Fibroblast of lung (primary cell): ENCODE measurements around the gene RNF41. TPM values are rescaled to one million over a fixed set of nuclear protein-coding genes. Genes with fewer than 3 reads are reported as not detected.

Experiments
- DNase-seq, 2 donors: peaks; one replicate each; pipeline versions ENCODE4 v3.0.0 to v3.0.0-alpha.2; 2010; ENCODE audit warnings: low read depth in 2 of 2
- H2AFZ ChIP-seq: 2 replicates; pipeline ENCODE4 v1.5.1; 2012; ENCODE audit warnings: low read length, control low read depth, inconsistent platforms
- H3K27ac ChIP-seq: 2 replicates; pipeline ENCODE4 v1.5.1; 2011; ENCODE audit warnings: low read length, control low read depth; ENCODE audit not compliant: insufficient read depth
- H3K27me3 ChIP-seq: 2 replicates; pipeline ENCODE4 v1.5.1; 2011; ENCODE audit warnings: mild to moderate bottlenecking, low read length; ENCODE audit not compliant: control insufficient read depth, insufficient read depth
- H3K36me3 ChIP-seq: 2 replicates; pipeline ENCODE4 v1.5.1; 2011; ENCODE audit warnings: low read length; ENCODE audit not compliant: control insufficient read depth, insufficient read depth
- H3K4me1 ChIP-seq: 2 replicates; pipeline ENCODE4 v1.5.1; 2011; ENCODE audit warnings: low read length; ENCODE audit not compliant: control insufficient read depth, insufficient read depth; ENCODE audit errors: extremely low read depth
- H3K4me2 ChIP-seq: 2 replicates; pipeline ENCODE4 v1.5.1; 2011; ENCODE audit warnings: low read length, control low read depth; ENCODE audit not compliant: insufficient read depth; ENCODE audit errors: extremely low read depth
- H3K4me3 ChIP-seq, 4 experiments: fragments of 200-600 bp in 1 of 4; sonication (generic) in 1 of 4; replicated peaks in 1 of 4; 2 replicates each; pipeline ENCODE4 v1.5.1; 2011 to 2016; ENCODE audit warnings: low read length in 4 of 4, low read depth in 3 of 4, mild to moderate bottlenecking in 3 of 4, control low read depth in 2 of 4, inconsistent platforms in 1 of 4, mixed read lengths in 1 of 4; ENCODE audit not compliant: insufficient read depth in 1 of 4; ENCODE audit errors: control extremely low read depth in 1 of 4
- H3K79me2 ChIP-seq: 2 replicates; pipeline ENCODE4 v1.5.1; 2012; ENCODE audit warnings: mild to moderate bottlenecking, low read length, inconsistent platforms; ENCODE audit not compliant: control insufficient read depth, insufficient read depth
- H3K9ac ChIP-seq: 2 replicates; pipeline ENCODE4 v1.5.1; 2011; ENCODE audit warnings: mild to moderate bottlenecking, low read length, control low read depth; ENCODE audit not compliant: insufficient read depth
- H3K9me3 ChIP-seq: 2 replicates; pipeline ENCODE4 v1.5.1; 2012; ENCODE audit warnings: low read depth, low read length; ENCODE audit not compliant: control insufficient read depth, insufficient read depth
- H4K20me1 ChIP-seq: 2 replicates; pipeline ENCODE4 v1.5.1; 2011; ENCODE audit warnings: low read length; ENCODE audit not compliant: control insufficient read depth, insufficient read depth; ENCODE audit errors: extremely low read depth
- CTCF ChIP-seq, 2 donors: IDR thresholded peaks in 1 of 2; conservative IDR thresholded peaks in 1 of 2; 1 replicate in 1 of 2; 2 replicates in 1 of 2; pipeline ENCODE4 v1.5.1; 2011 to 2012; ENCODE audit warnings: low read length in 2 of 2, control low read depth in 1 of 2, inconsistent platforms in 1 of 2, low read depth in 1 of 2, mild to moderate bottlenecking in 1 of 2
- EZH2 ChIP-seq: IDR thresholded peaks from 2 replicates; pipeline ENCODE4 v1.5.1; 2012; ENCODE audit warnings: low read length, control low read depth, mild to moderate bottlenecking; ENCODE audit errors: missing control alignments
- polyA plus RNA-seq, 2 donors: library from polyadenylated mRNA; depleted of rRNA in 1 of 2; stranded (reverse) in 1 of 2; unstranded in 1 of 2; fragments of >200 nt; gene quantifications; 2 replicates each; pipeline ENCODE4 v1.2.1, GENCODE V29; 2011 to 2012; ENCODE audit warnings: missing spikeins in 1 of 2
- total RNA-seq: library from RNA; depleted of rRNA; stranded (reverse); fragments of >200 nt; gene quantifications from 2 replicates; pipeline ENCODE4 v1.2.1, GENCODE V29; 2014

The RNF41 gene
- total and polyA plus RNA-seq, 2 donors (not counting 1 experiment from before 2014, with no cell fraction given): 99.7 to 199 TPM

DNA sequence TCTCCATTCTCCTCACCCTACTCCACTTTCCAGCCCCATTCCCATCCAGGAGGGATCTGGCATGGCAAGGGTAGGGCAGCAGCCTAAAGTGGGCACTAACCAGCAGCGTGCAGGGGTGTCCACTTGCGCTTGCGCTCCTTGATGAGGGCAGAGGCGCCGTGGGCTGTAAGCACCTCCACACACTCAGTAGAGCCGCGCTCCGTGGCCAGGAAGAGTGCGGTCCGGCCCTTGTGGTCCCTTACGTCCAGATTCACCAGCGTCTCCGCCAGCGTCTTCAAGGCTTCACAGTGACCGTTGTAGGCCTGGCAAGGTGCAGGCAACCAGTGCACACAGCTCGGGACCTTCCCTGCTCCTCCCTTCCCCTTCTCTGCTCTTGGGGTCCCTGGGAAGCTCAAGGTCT is 26.2 kb upstream of the RNF41 start:
- peaks cover 49% of the 10 kb centered on the region for H3K36me3 ChIP-seq

DNA sequence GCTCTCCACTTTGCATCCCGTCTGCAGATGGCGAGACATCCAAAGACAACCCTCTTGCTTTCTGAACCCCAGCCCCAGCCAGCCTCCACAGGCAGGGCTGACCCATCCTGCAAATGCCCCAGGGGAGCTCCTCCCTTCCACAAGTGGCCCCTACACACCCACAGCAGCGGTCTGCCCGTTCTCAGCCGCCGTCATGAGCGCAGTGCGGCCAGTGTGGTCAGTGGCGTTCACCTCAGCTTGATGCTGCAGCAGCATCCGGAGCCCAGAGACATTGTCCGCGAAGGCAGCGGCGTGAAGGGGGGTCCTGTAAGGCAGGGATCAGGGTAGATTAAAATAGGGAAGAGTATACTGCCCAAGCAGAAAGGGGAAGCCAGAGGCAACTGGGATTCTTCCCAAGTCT is 22.8 kb upstream of the RNF41 start:
- Histone ChIP-seq H3K4me3 (no peak overlapping the region), H3K9ac (no peak overlapping the region), H3K4me2 (no peak overlapping the region), H3K79me2 (no peaks in the 10 kb centered on the region), H3K36me3 (peaks cover 58% of the 10 kb centered on the region), H3K4me1 (no peaks in the 10 kb centered on the region), H2AFZ (no peak overlapping the region), H3K9me3 (no peaks in the 10 kb centered on the region), H3K27ac (no peak overlapping the region), H4K20me1 (no peaks in the 10 kb centered on the region), H3K27me3 (no peaks in the 10 kb centered on the region)
- DNase-seq: no peak
- TF ChIP-seq CTCF (conservative IDR thresholded peaks at IDR 0.05 in 1 of 2, IDR thresholded peaks at IDR 0.05 in 1 of 2; ENCODE audit: low read depth in 1 of 2, low read length in 2 of 2) (no peak), EZH2 (no peak)

More for the DNA sequence above, 26.2 kb upstream of the RNF41 start:
- DNase-seq: no peak
- H2AFZ ChIP-seq: no peak overlapping the region
- H3K4me1 ChIP-seq: no peaks in the 10 kb centered on the region
- H3K27ac ChIP-seq: no peak overlapping the region
- no peak overlapping the region for H3K9ac ChIP-seq
- no peak overlapping the region for H3K4me3 ChIP-seq
- H3K9me3 ChIP-seq: no peaks in the 10 kb centered on the region
- H3K79me2 ChIP-seq: peaks cover 1% of the 10 kb centered on the region
- H4K20me1 ChIP-seq: no peaks in the 10 kb centered on the region
- no peaks in the 10 kb centered on the region for H3K27me3 ChIP-seq
- H3K4me2 ChIP-seq: no peak overlapping the region
- TF ChIP-seq EZH2 (no peak), CTCF (conservative IDR thresholded peaks at IDR 0.05 in 1 of 2, IDR thresholded peaks at IDR 0.05 in 1 of 2; ENCODE audit: low read depth in 1 of 2, low read length in 2 of 2) (no peak)

GRCh38 chr12:56243731-56244181 is 22.0 kb upstream of the RNF41 start:
- no peaks in the 10 kb centered on the region for H3K4me1 ChIP-seq
- no peaks in the 10 kb centered on the region for H4K20me1 ChIP-seq
- no peak overlapping the region for H3K27ac ChIP-seq
- no peaks in the 10 kb centered on the region for H3K9me3 ChIP-seq
- H3K9ac ChIP-seq: no peak overlapping the region
- no peak for TF ChIP-seq EZH2
- no peak for TF ChIP-seq CTCF (conservative IDR thresholded peaks at IDR 0.05 in 1 of 2, IDR thresholded peaks at IDR 0.05 in 1 of 2; ENCODE audit: low read depth in 1 of 2, low read length in 2 of 2)
- no peak overlapping the region for H3K4me3 ChIP-seq
- H3K79me2 ChIP-seq: no peaks in the 10 kb centered on the region
- H3K36me3 ChIP-seq: peaks cover 54% of the 10 kb centered on the region
- H2AFZ ChIP-seq: no peak overlapping the region
- DNase-seq: peak in 1 of 2 donors; percentile 27
- H3K27me3 ChIP-seq: no peaks in the 10 kb centered on the region
- H3K4me2 ChIP-seq: no peak overlapping the region
